HL-60 (cell line): ENCODE data around the gene MRAP2.

Experiments used
- DNase-seq, 2 experiments: peaks; one replicate each; pipeline ENCODE4 v3.0.0-alpha.2; 2010 to 2020; ENCODE audit warnings: low read depth in 1 of 2, low spot score in 1 of 2
- H3K27ac ChIP-seq: fragments of 250-450 bp; sonication (Bioruptor Pico); replicated peaks from 2 replicates; pipeline ENCODE4 v1.5.1; 2020; ENCODE audit warnings: mild to moderate bottlenecking, moderate library complexity
- H3K27me3 ChIP-seq: fragments of 250-450 bp; sonication (Bioruptor Pico); 2 replicates; pipeline ENCODE4 v1.5.1; 2021; ENCODE audit warnings: mild to moderate bottlenecking, moderate library complexity; ENCODE audit not compliant: insufficient read depth, poor library complexity, severe bottlenecking
- H3K4me3 ChIP-seq: replicated peaks from 2 replicates; pipeline ENCODE4 v1.5.1; 2011; ENCODE audit warnings: mild to moderate bottlenecking, control low read depth, low read length; ENCODE audit not compliant: insufficient read depth
- CTCF ChIP-seq: IDR thresholded peaks from one replicate; pipeline ENCODE4 v1.5.1; 2011; ENCODE audit warnings: low read length, control low read depth, inconsistent platforms; ENCODE audit not compliant: insufficient read depth
- GABPA ChIP-seq: IDR thresholded peaks from 2 replicates; pipeline ENCODE4 v1.6.1; 2012; ENCODE audit warnings: low read depth
- POLR2AphosphoS5 ChIP-seq: IDR thresholded peaks from 2 replicates; pipeline ENCODE4 v1.6.1; 2012; ENCODE audit warnings: low read depth
- SPI1 ChIP-seq: IDR thresholded peaks from 2 replicates; pipeline ENCODE4 v1.6.1; 2012; ENCODE audit warnings: low read depth, mild to moderate bottlenecking, borderline replicate concordance
- TF ChIP-seq, protein P1 (sequence below): IDR thresholded peaks from 2 replicates; pipeline ENCODE4 v1.6.1; 2012; ENCODE audit warnings: low read depth; ENCODE audit not compliant: insufficient replicate concordance

The MRAP2 gene

DNA sequence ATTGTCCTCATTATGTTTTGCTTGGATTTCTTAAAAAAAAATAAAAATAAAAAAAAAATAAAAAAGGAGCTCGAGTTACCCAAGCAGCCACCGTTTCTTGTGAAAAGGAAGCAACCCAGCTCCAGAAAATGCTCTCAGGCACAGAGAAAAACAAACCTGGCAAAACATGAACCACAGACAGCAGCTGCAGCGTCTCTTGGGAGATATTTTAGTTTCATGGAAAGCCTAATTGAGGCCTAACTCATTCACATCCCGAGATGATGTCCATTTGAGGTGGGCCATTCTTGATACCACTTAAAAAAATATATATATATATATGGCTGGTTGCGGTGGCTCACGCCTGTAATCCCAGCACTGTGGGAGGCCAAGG, 13.7 kb upstream of the MRAP2 start:
- no peak for TF ChIP-seq GABPA
- TF ChIP-seq, protein P1, sequence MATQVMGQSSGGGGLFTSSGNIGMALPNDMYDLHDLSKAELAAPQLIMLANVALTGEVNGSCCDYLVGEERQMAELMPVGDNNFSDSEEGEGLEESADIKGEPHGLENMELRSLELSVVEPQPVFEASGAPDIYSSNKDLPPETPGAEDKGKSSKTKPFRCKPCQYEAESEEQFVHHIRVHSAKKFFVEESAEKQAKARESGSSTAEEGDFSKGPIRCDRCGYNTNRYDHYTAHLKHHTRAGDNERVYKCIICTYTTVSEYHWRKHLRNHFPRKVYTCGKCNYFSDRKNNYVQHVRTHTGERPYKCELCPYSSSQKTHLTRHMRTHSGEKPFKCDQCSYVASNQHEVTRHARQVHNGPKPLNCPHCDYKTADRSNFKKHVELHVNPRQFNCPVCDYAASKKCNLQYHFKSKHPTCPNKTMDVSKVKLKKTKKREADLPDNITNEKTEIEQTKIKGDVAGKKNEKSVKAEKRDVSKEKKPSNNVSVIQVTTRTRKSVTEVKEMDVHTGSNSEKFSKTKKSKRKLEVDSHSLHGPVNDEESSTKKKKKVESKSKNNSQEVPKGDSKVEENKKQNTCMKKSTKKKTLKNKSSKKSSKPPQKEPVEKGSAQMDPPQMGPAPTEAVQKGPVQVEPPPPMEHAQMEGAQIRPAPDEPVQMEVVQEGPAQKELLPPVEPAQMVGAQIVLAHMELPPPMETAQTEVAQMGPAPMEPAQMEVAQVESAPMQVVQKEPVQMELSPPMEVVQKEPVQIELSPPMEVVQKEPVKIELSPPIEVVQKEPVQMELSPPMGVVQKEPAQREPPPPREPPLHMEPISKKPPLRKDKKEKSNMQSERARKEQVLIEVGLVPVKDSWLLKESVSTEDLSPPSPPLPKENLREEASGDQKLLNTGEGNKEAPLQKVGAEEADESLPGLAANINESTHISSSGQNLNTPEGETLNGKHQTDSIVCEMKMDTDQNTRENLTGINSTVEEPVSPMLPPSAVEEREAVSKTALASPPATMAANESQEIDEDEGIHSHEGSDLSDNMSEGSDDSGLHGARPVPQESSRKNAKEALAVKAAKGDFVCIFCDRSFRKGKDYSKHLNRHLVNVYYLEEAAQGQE = no peak
- no peak for TF ChIP-seq POLR2AphosphoS5
- TF ChIP-seq CTCF = no peak
- TF ChIP-seq SPI1 = no peak
- Histone ChIP-seq H3K27me3 (no peaks in the 10 kb centered on the region), H3K4me3 (no peak overlapping the region), H3K27ac (no peak overlapping the region)
- no peak for DNase-seq

DNA sequence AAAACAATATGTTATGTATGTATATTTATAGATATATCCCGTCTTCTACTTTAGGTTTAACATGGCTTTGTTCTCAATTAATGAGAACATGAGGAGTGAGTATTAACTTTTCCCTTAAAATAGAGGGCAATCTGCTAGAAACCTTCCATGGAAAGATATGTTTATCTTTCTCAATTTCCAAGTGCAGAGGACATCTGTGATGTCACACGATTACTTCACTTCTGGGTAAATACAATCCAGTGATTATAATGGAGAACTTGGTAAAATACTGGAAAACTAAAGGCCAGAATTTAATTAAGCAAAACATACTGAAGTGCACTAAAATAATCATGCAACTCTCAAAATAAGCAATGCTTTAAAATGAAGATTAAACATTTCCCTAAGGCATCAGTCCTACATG, 11.9 kb upstream of the MRAP2 start:
- no peaks in the 10 kb centered on the region for H3K27me3 ChIP-seq
- TF ChIP-seq POLR2AphosphoS5 = no peak
- no peak for TF ChIP-seq GABPA
- no peak for TF ChIP-seq SPI1
- TF ChIP-seq, protein P1 = no peak
- TF ChIP-seq CTCF = no peak
- H3K4me3 ChIP-seq = no peak overlapping the region
- DNase-seq = no peak
- H3K27ac ChIP-seq = no peak overlapping the region

DNA sequence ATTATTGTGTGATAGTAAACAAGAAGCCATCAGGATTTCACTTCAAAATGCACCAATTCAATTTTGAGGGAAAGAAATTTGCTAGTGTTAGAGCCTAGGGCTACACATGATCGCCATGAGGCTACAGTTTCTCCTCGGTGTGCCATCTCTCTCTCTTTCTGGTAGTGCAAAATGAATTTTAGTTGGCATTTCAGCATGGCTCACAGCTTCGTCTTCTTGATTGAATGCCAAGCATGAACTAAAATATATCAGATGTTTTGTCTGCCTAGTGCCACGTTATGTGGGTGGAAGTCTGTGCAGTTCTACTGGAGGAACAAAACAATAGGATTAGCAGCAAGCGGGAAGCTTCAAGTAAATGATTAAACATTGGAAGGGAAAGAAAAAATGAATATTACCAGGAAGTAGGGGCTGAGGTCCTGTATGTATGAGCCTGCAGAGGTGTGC, 6.8 kb upstream of the MRAP2 start:
- H3K4me3 ChIP-seq = no peak overlapping the region
- DNase-seq = no peak
- no peaks in the 10 kb centered on the region for H3K27me3 ChIP-seq
- no peak for TF ChIP-seq CTCF
- no peak for TF ChIP-seq SPI1
- TF ChIP-seq, protein P1 = no peak
- no peak for TF ChIP-seq GABPA
- TF ChIP-seq POLR2AphosphoS5 = no peak
- no peak overlapping the region for H3K27ac ChIP-seq
